GM13977 (cell line): Measurements from ENCODE around the gene MAGEA10.

Source experiments
- DNase-seq: peaks from one replicate; pipeline ENCODE4 v3.0.0; 2012; ENCODE audit warnings: low spot score
- in situ Hi-C: fragments of 300-500 bp; cut with MboI; formaldehyde crosslinking; loops from one replicate; pipeline ENCODE4 v1.12.0; 2022; ENCODE audit warnings: low sequenced_read_pairs, low pct_unique_long_range_greater_than_20kb, mixed read lengths, inconsistent platforms; ENCODE audit not compliant: unreplicated experiment
- TF ChIP-seq, protein P1 (sequence below): IDR thresholded peaks from 2 replicates; pipeline ENCODE4 v1.5.1; 2012; ENCODE audit warnings: mild to moderate bottlenecking, control low read depth; ENCODE audit not compliant: insufficient read depth; ENCODE audit errors: extremely low read depth, missing control alignments

Gene MAGEA10

DNA sequence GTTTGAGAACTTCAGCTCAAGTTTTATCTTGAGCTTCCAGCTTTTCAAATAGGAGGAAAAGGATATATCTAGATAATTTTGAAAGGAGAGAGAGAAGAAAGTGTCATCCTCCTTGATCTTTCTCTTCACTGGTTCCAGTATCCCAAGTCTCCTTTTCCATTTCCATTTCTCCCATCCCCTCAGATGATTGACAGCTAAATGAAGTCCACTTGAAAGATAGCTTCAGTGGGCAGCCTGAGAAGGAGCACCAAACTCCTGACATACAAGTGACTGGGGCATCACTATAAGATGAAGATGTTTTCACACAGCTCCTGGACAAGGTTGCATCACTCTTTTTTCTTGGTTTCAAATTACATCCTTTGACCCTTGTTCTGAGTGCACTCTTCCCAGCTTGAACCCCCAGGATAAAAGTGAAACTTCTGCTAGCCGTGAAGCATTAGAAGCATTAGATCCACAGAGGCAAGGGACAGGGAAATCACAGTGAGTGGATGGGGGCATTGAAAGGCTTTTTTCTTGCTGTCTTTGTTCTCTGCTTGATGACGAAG, 17.5 kb upstream of the MAGEA10 start:
- in situ Hi-C loops = no loop called here
- TF ChIP-seq, protein P1, sequence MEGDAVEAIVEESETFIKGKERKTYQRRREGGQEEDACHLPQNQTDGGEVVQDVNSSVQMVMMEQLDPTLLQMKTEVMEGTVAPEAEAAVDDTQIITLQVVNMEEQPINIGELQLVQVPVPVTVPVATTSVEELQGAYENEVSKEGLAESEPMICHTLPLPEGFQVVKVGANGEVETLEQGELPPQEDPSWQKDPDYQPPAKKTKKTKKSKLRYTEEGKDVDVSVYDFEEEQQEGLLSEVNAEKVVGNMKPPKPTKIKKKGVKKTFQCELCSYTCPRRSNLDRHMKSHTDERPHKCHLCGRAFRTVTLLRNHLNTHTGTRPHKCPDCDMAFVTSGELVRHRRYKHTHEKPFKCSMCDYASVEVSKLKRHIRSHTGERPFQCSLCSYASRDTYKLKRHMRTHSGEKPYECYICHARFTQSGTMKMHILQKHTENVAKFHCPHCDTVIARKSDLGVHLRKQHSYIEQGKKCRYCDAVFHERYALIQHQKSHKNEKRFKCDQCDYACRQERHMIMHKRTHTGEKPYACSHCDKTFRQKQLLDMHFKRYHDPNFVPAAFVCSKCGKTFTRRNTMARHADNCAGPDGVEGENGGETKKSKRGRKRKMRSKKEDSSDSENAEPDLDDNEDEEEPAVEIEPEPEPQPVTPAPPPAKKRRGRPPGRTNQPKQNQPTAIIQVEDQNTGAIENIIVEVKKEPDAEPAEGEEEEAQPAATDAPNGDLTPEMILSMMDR = no peak
- DNase-seq = no peak

DNA sequence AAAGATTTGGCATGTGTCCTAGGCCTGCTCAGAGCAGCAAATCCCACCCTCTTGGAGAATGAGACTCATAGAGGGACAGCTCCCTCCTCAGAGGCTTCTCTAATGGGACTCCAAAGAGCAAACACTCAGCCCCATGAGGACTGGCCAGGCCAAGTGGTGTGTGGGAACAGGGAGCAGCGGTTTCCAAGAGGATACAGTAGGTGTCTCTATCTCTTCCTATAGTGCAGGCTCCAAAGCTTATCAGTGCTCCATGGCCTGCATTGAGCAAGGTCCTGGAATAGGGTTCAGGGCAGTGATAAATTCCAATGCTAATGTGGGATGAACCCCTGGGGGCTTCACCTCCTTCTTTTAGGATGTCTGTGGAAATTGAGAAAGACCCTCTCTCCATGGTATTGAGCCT, 15.7 kb upstream of the MAGEA10 start:
- DNase-seq = no peak
- TF ChIP-seq, protein P1 = no peak
- in situ Hi-C loops = no loop called here

GRCh38 chrX:152151256-152151655, 12.9 kb upstream of the MAGEA10 start:
- DNase-seq = no peak
- in situ Hi-C loops = no loop called here
- TF ChIP-seq, protein P1 = no peak

- no peak for DNase-seq
- TF ChIP-seq, protein P1 = no peak
- in situ Hi-C loops = no loop called here
Observed at GRCh38 chrX:152149648-152150047, 11.3 kb upstream of the MAGEA10 start.

- in situ Hi-C loops = no loop called here
- TF ChIP-seq, protein P1 = no peak
- no peak for DNase-seq
Observed at GRCh38 chrX:152139589-152139988, 1.2 kb upstream of the MAGEA10 start.

DNA sequence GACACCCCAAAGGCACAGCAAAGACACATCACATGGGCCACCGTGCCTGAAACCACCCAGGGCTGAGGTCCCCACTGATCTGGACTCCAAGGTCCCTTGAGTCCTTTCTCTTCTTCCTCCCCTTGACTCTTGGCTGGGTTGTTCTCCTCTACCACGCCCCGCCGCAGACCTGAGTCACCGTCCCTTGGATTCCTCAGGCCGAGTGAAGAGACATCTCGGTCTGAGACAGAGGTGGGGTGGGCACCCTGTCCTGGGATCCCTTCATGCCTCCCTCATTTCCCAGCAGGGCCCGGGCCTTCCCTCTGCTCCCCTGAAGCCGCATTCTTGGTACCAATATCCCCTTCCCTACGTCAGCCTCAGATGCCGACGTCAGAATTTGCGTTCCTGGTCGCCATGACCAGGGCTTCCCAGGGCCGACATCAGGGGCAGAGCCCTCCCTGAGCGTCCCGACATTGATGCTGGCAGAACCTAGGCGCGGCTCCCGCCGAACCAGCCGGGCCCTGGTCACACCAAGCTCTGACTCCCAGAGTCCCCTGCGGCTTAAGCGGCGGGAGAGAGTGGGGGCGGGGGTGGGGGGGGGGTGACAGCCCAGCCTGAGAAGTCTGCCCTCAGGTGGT, 498 bp downstream of the MAGEA10 start:
- DNase-seq = no peak
- TF ChIP-seq, protein P1 = no peak
- in situ Hi-C loops = no loop called here
